Muscle of arm (tissue), 14 donors: ENCODE results near the gene GAPDHS. TPM values are rescaled to one million over a fixed set of nuclear protein-coding genes. Genes with fewer than 3 reads are reported as not detected.

Source experiments
- DNase-seq: peaks from one replicate; pipeline ENCODE4 v3.0.0-alpha.2; 2013
- long read RNA-seq, 11 donors: transcript quantifications; one replicate each; lab custom pipeline, GENCODE V29; 2026
- polyA plus RNA-seq, 12 donors: library from polyadenylated mRNA; unstranded; fragments of 120-200 nt; gene quantifications; one replicate each; pipeline ENCODE4 v1.2.1, GENCODE V29; 2013; ENCODE audit not compliant: insufficient read length in 12 of 12

GAPDHS gene
- polyA plus RNA-seq, result under 1 TPM in 1 of 12 donors, not detected in 11; 0.12 TPM
- long read RNA-seq, donor 1, result 0 reads
- long read RNA-seq, donor 2, result 0 reads
- long read RNA-seq, donor 3, result 0 reads
- long read RNA-seq, donor 4, result 0 reads
- long read RNA-seq, donor 5, result 0 reads
- long read RNA-seq, donor 6, result 0 reads
- long read RNA-seq, donor 7, result 0 reads
- long read RNA-seq, donor 8, result 0 reads
- long read RNA-seq, donor 9, result 0 reads
- long read RNA-seq, donor 10, result 0 reads
- long read RNA-seq, donor 11, result 0 reads

DNA sequence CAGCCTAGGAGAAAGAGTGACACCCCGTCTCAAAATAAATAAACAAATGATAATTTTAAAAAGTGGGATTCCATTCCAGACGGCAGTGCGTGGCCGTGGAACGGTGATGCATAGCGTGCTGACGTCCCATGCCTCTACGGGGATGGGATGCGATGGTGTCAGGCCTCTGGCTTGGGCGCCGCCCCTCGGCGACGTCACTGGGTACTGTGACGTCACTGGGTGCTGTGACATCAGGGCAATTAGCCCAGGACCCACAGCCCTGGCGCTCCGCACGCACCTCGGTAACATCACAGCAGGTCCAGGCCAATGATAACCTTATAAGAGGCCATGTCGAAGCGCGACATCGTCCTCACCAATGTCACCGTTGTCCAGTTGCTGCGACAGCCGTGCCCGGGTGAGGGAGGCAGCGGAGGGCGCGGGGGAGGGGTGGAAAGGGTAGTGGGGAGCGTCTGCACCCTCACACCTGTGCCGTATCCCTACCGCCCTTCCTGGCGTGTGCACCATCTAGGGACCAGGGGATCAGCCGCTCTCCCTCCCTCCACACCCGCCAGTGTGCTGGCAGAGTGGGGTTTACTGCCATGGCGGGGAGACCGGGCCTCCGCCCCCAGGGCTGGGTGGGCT is at the start of gene GAPDHS:
Gene GAPDHS, plus strand, starts transcription at position 256 of the 621 bp plus-strand sequence. Its CDS starts 72 bp downstream, at position 328.
- no peak for DNase-seq

DNA sequence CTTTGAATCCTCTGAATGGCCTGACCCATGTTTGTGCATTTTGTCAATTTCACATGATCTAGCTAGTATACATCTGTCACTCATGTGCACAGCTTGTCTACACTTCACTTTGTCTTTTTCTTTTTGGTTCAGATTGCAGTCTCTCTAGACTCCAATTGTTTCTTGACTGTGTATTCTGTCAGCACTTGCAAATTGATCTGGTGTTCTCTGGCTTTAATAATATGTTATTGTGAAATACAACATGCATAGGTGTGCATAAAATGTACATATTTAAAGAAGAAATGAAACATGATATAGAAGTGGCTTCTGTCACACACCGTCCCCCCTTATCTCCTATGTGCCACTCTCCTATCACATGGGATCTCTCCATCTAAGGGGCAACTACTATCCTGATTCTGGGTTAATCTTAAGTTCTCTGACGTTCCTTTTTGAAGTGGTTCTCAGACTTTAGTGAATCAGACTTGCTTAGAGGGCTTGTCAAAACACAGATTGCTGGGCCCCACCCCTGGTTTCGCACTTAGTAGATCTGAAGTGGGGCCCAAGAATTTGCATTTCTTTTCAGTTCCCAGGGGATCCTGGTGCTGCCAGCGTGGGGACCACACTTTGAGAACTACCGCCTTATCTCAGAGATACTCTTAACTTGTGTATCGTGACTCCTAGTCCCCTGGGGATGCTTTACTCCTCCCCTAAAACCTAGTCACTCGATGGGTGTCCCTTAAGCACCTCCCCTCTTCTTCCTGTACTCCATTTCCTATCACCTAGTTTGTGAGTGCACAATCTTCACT is 48.8 kb upstream of the GAPDHS start:
- DNase-seq, result no peak

GRCh38 chr19:35486268-35486708 is 47.0 kb upstream of the GAPDHS start:
- DNase-seq, result no peak

GRCh38 chr19:35487656-35488182 is 45.5 kb upstream of the GAPDHS start:
- DNase-seq, result no peak

DNA sequence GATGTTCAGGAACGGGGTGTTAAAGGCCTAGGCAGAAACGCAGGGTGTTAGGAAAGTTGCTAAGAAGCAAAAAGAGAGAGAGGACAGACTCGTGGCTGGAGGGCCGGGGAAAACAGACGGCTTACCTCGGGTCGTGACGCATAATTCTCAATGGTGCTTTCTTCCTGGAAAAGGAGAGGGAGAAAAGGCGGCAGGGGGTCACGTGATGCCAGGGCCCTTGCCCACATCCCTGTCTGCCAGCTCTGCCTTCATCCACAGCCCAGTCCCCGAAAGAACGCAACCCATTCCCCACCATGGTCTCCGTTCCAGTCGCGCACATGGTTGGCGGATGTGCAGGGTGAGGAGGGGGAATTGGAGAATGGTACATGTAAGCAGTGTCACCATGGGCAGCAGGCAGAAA is 44.6 kb upstream of the GAPDHS start:
- no peak for DNase-seq

DNA sequence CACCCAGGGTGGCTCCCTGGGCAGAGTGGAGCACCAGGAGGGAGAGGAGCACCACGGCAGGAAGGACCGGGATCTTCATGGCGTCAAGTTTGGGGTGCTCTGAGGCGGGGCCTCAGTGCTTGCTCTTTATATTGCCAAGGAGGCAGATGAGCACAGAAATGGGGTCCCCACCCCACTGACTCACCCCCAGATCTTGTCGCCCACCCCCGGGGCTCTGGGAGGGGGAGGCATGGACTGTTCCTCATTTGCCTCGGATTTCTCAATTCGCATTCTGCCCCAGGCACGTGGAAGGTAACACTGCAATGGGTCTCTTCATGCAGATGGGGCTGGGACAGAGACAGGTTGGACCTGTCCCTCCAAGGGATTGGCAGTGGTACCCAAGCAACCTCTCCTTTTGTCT is 42.9 kb upstream of the GAPDHS start, which contains the start of gene KRTDAP:
Gene KRTDAP, minus strand, starts transcription at position 101 of the 400 bp plus-strand sequence. Its CDS starts 22 bp downstream, at position 79.
- no peak for DNase-seq

- no peak for DNase-seq
These were observed 41.4 kb upstream of the GAPDHS start for GRCh38 chr19:35491836-35492360.

GRCh38 chr19:35493971-35494370 is 39.3 kb upstream of the GAPDHS start:
- DNase-seq, result no peak

GRCh38 chr19:35495107-35496064 is 37.9 kb upstream of the GAPDHS start:
- peak; percentile 65 for DNase-seq

GRCh38 chr19:35497406-35497805 is 35.9 kb upstream of the GAPDHS start:
- no peak for DNase-seq

- no peak for DNase-seq
These were observed 35.0 kb upstream of the GAPDHS start for GRCh38 chr19:35498220-35498619.

DNA sequence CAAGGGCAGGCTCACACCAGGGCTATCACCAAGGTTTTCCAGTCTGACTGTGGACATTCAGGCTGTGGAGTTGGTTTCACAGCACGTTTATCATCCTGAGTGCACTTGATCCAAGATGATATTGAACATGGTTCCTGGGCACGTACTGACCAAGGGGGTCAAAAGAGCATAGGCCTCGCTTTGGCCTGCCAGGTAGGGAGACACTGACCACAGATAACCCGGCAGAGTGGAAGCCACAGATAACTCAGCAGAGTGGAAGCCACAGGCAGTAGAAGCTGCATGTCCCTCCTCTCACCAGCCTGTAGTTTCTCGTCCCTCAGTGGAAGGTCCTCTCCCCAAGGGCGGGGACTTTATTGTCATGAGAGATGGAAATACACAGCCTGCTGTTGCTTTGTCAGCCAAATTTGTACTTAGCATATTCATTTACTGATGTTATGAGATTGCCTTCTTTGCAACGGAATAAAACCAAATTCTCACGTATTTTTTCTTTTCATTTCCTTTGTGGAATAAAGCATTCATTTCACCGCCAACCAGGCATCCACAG is 34.2 kb upstream of the GAPDHS start:
- no peak for DNase-seq

- no peak for DNase-seq
These were observed 32.6 kb upstream of the GAPDHS start for GRCh38 chr19:35500611-35501010.

DNA sequence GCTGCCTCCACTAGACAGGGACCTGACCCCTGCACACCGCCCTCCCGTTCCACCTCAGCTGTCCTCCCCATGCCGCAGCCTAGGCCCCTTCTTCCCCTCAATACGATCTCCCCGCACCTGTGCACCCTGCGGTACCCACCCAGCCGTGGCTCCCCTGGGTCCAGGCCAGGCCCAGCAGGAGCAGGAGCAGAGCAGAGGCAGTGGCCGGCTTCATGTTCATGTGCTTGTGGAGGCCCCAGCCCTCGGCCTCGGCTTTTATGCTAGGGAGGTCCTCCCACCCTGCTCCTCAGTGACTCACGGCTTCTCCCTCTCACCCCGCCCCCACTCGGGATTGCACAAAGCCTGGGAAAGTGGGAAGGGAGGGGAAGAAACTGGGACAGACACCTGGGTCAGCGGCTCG is 31.6 kb upstream of the GAPDHS start:
- no peak for DNase-seq

DNA sequence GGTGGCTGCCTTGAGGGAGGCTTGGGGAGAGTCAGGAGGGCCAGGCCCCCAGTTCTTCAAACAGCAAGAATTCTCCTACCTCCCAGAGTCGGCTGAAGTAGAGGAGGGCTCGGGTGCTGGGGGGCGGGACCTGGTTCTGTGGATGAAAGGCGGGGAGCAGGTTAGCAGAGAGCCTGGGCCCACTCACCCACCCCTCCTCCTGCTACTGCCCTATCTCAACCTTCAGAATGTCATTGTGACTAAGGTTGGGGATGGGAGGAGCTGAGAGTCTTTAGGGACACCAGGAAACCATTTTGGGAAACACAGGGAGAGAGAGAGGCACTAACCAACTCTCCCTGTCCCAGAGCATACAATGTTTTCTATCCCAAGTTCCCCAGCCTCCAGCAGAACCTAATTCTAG is 30.5 kb upstream of the GAPDHS start:
- no peak for DNase-seq

DNA sequence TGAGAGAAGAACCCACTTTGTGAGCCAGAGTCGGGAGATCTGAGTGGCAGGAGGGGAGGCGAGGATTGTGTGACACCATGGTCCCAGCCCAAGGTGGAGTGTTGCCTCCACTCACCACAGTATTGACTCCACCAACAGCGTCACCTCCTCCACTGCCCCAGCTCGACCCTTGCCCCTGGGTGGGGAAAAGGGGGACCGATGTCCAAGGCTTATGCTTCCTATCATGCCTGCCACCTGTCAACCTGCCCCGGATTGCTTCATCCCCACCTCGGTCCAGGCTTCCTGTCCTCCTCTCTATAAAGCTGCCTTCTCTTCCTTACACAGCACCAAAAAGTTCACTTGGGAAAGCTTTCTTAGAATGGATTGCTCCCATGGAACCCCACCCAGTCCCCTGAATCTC is 27.2 kb upstream of the GAPDHS start:
- DNase-seq, result no peak

DNA sequence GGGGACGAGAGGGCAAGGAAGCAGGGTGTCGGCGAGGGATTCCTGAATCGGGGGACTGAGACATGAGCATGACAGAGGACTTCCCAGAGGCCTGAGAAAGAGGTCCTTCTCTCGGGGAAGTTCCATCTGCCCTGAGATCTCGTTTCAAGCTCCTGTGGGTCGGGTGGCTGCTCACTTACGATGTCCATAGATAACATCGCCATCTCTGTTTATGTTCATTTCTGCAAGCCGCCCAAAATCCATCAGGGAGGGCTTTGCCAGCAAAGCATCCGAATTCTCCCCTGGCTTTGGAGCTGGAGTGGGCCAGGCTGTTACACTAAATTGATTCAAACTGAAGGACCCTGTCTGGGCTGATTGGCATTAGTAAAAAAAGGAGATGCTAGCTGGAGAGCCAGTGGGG is 25.7 kb upstream of the GAPDHS start:
- no peak for DNase-seq

GRCh38 chr19:35508129-35508528 is 25.1 kb upstream of the GAPDHS start:
- DNase-seq, result no peak

DNA sequence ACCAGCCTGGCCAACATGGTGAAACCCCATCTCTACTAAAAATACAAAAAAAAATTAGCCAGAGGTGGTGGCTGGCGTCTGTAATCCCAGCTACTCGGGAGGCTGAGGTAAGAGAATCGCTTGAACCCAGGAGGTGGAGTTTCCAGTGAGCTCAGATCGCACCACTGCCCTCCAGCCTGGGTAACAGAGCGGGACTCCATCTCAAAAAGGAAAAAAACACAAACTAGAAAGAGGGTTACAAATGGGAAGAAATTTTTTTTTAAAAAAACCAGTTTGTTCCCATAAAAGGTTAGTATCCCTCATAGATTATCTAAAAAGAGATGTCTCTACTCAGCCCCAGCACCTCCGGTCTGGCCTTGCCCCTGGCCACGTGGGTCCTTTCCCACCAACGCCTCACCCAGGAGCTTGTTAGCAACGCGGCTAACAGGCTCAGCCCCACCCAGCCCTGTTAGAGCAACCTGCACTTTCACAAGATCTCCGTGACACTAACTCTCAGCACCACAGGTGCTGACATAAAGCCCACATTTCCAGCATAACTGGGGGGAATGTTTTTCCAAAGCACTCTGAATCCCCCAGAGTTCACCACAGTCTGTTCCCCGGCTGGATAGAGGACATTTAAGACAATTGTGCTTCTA is 24.1 kb upstream of the GAPDHS start:
- no peak for DNase-seq
